Measurements from ENCODE around the gene VSTM4. TPM values are rescaled to one million over a fixed set of nuclear protein-coding genes. Genes with fewer than 3 reads are reported as not detected.

The VSTM4 gene
- total and polyA plus RNA-seq, 4 donors = 1.0 to 3.1 (median 2.0) TPM

DNA sequence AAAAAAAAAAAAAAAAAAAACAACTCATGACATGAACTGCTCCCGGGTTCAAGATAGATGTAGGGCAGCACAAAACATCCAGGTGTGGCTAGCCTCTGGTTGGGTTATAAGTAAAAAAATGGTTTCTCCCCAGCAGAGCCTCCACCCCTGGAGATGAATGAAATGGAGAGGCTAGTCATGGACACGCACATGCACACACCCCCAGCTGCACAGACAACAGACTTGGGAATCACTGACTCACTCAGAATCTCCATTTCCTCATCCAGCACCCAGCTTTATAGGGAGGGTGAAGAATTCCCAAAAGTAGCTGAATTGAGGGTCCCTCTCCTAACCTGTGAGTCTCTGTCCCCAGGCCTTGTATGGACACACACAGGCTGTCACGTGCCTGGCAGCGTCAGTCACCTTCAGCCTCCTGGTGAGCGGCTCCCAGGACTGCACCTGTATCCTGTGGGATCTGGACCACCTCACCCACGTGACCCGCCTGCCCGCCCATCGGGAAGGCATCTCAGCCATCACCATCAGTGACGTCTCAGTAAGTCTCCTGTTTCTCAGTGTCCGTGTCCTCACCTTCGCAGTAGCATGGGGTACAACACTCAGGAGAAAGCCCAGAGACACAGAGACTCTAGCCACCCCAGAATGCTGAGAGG, 140.7 kb downstream of the VSTM4 start:
- Histone ChIP-seq H3K4me3 (ENCODE audit: low read depth in 1 of 3, low read length in 3 of 3) (no peak overlapping the region), H3K4me1 (ENCODE audit: control insufficient read depth in 4 of 4, insufficient read depth in 4 of 4, low read length in 3 of 4) (no peaks in the 10 kb centered on the region), H3K36me3 (ENCODE audit: control insufficient read depth in 4 of 4, insufficient read depth in 3 of 4, low read depth in 1 of 4, low read length in 3 of 4) (no peaks in the 10 kb centered on the region), H3K27ac (ENCODE audit: low read depth in 1 of 2, low read length in 2 of 2) (no peak overlapping the region), H3K27me3 (ENCODE audit: control insufficient read depth in 4 of 4, insufficient read depth in 4 of 4, low read length in 3 of 4) (peaks cover 0 to 5% (median 0%) of the 10 kb centered on the region in 4 donors), H3K9me3 (ENCODE audit: control insufficient read depth in 4 of 4, low read length in 3 of 4) (no peaks in the 10 kb centered on the region), H3K9ac (ENCODE audit: low read depth in 1 of 2, low read length in 2 of 2) (no peak overlapping the region)
- TF ChIP-seq GABPA (IDR thresholded peaks at IDR 0.05 in 1 of 2, conservative IDR thresholded peaks at IDR 0.05 in 1 of 2) = no peak
- TF ChIP-seq HNF4G (IDR thresholded peaks at IDR 0.05) = no peak
- whole genome bisulfite sequencing = 84% methylated on average over 12 of the region's 12 CpGs
- no peak for DNase-seq (ENCODE audit: low spot score)

DNA sequence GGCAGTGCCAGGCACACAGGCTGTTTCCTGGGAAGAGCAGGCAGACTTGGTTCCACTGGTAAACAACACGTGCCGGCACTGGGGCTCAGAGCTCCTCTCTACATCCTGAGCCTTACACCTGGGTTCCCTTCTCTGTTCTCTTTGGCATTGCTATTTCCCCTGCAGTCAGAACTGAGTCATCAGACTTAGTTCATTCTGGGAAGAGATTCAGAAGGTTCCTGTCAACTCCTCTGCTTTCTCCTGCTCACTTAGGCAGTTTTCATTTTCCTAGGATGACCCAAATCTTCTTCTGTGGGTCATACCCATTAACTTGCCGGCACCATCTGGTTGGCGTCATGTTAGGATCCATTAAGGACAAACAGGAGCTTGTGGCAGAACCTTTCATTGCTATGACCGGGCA, 142.3 kb downstream of the VSTM4 start:
- 88% methylated on average over 5 of the region's 5 CpGs for WGBS
- H3K27ac ChIP-seq (ENCODE audit: low read depth in 1 of 2, low read length in 2 of 2) = no peak overlapping the region
- peaks cover 0 to 5% (median 0%) of the 10 kb centered on the region in 4 donors for H3K27me3 ChIP-seq (ENCODE audit: control insufficient read depth in 4 of 4, insufficient read depth in 4 of 4, low read length in 3 of 4)
- DNase-seq (ENCODE audit: low spot score) = no peak
- H3K36me3 ChIP-seq (ENCODE audit: control insufficient read depth in 4 of 4, insufficient read depth in 3 of 4, low read depth in 1 of 4, low read length in 3 of 4) = no peaks in the 10 kb centered on the region
- H3K4me3 ChIP-seq (ENCODE audit: low read depth in 1 of 3, low read length in 3 of 3) = no peak overlapping the region
- H3K4me1 ChIP-seq (ENCODE audit: control insufficient read depth in 4 of 4, insufficient read depth in 4 of 4, low read length in 3 of 4) = no peaks in the 10 kb centered on the region
- no peaks in the 10 kb centered on the region for H3K9me3 ChIP-seq (ENCODE audit: control insufficient read depth in 4 of 4, low read length in 3 of 4)
- TF ChIP-seq, protein P1, sequence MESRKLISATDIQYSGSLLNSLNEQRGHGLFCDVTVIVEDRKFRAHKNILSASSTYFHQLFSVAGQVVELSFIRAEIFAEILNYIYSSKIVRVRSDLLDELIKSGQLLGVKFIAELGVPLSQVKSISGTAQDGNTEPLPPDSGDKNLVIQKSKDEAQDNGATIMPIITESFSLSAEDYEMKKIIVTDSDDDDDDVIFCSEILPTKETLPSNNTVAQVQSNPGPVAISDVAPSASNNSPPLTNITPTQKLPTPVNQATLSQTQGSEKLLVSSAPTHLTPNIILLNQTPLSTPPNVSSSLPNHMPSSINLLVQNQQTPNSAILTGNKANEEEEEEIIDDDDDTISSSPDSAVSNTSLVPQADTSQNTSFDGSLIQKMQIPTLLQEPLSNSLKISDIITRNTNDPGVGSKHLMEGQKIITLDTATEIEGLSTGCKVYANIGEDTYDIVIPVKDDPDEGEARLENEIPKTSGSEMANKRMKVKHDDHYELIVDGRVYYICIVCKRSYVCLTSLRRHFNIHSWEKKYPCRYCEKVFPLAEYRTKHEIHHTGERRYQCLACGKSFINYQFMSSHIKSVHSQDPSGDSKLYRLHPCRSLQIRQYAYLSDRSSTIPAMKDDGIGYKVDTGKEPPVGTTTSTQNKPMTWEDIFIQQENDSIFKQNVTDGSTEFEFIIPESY (IDR thresholded peaks at IDR 0.05) = no peak
- TF ChIP-seq SP1 (IDR thresholded peaks at IDR 0.05) (no peak), GABPA (IDR thresholded peaks at IDR 0.05 in 1 of 2, conservative IDR thresholded peaks at IDR 0.05 in 1 of 2) (no peak), FOXA2 (IDR thresholded peaks at IDR 0.05) (no peak), RXRA (IDR thresholded peaks at IDR 0.05) (no peak)
- TF ChIP-seq, protein P2, sequence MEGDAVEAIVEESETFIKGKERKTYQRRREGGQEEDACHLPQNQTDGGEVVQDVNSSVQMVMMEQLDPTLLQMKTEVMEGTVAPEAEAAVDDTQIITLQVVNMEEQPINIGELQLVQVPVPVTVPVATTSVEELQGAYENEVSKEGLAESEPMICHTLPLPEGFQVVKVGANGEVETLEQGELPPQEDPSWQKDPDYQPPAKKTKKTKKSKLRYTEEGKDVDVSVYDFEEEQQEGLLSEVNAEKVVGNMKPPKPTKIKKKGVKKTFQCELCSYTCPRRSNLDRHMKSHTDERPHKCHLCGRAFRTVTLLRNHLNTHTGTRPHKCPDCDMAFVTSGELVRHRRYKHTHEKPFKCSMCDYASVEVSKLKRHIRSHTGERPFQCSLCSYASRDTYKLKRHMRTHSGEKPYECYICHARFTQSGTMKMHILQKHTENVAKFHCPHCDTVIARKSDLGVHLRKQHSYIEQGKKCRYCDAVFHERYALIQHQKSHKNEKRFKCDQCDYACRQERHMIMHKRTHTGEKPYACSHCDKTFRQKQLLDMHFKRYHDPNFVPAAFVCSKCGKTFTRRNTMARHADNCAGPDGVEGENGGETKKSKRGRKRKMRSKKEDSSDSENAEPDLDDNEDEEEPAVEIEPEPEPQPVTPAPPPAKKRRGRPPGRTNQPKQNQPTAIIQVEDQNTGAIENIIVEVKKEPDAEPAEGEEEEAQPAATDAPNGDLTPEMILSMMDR (IDR thresholded peaks at IDR 0.05; ENCODE audit: low read depth, low read length, missing input control) = no peak
- no peak overlapping the region for H3K9ac ChIP-seq (ENCODE audit: low read depth in 1 of 2, low read length in 2 of 2)

DNA sequence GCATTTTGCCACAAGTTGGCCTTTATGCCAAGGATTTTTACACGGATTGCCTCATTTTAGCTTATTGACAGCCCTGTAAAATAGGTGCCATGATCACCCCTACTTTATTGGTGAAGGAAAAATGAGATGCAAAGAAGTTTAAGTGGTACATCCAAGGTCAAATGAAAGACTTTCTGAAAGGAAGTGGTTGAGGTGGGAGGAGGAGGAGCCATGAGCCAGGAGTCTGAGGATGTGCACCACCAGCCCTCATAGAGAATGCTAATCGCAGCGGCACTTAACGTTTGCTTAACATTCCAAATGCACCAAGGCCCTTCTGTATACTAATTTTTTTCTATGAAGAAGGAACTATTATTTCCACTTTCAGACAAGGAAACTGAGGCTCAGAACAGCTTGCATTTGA, 144.7 kb downstream of the VSTM4 start:
- H3K36me3 ChIP-seq (ENCODE audit: control insufficient read depth in 4 of 4, insufficient read depth in 3 of 4, low read depth in 1 of 4, low read length in 3 of 4) = no peaks in the 10 kb centered on the region
- no peak overlapping the region for H3K27ac ChIP-seq (ENCODE audit: low read depth in 1 of 2, low read length in 2 of 2)
- H3K27me3 ChIP-seq (ENCODE audit: control insufficient read depth in 4 of 4, insufficient read depth in 4 of 4, low read length in 3 of 4) = peaks cover 0 to 5% (median 0%) of the 10 kb centered on the region in 4 donors
- no peaks in the 10 kb centered on the region for H3K4me1 ChIP-seq (ENCODE audit: control insufficient read depth in 4 of 4, insufficient read depth in 4 of 4, low read length in 3 of 4)
- H3K9me3 ChIP-seq (ENCODE audit: control insufficient read depth in 4 of 4, low read length in 3 of 4) = no peaks in the 10 kb centered on the region
- 88% methylated on average over 4 of the region's 4 CpGs for WGBS
- no peak for DNase-seq (ENCODE audit: low spot score)
- H3K4me3 ChIP-seq (ENCODE audit: low read depth in 1 of 3, low read length in 3 of 3) = no peak overlapping the region
- H3K9ac ChIP-seq (ENCODE audit: low read depth in 1 of 2, low read length in 2 of 2) = no peak overlapping the region
- TF ChIP-seq RXRA (IDR thresholded peaks at IDR 0.05) (no peak), TAF1 (conservative IDR thresholded peaks at IDR 0.05) (no peak), JUND (IDR thresholded peaks at IDR 0.05) (no peak), FOXA2 (IDR thresholded peaks at IDR 0.05) (no peak), YY1 (IDR thresholded peaks at IDR 0.05) (no peak), RAD21 (IDR thresholded peaks at IDR 0.05) (no peak), GABPA (IDR thresholded peaks at IDR 0.05 in 1 of 2, conservative IDR thresholded peaks at IDR 0.05 in 1 of 2) (no peak), HNF4G (IDR thresholded peaks at IDR 0.05) (no peak), EGR1 (IDR thresholded peaks at IDR 0.05; ENCODE audit: low read depth in 2 of 2) (no peak), HNF4A (conservative IDR thresholded peaks at IDR 0.05) (no peak), SP1 (IDR thresholded peaks at IDR 0.05) (no peak), NR2F2 (IDR thresholded peaks at IDR 0.05) (no peak)
- TF ChIP-seq, protein P1 (IDR thresholded peaks at IDR 0.05) = no peak
- TF ChIP-seq, protein P2 (IDR thresholded peaks at IDR 0.05; ENCODE audit: low read depth, low read length, missing input control) = no peak
- TF ChIP-seq, protein P3, sequence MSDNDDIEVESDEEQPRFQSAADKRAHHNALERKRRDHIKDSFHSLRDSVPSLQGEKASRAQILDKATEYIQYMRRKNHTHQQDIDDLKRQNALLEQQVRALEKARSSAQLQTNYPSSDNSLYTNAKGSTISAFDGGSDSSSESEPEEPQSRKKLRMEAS (IDR thresholded peaks at IDR 0.05) = no peak

Measured in liver (tissue), 9 donors.